ENCODE measurements around the gene NUDT19. TPM values are rescaled to one million over a fixed set of nuclear protein-coding genes. Genes with fewer than 3 reads are reported as not detected.

The NUDT19 gene
- 4.5 and 7.8 TPM in 2 replicates for total RNA-seq

GRCh38 chr19:32691291-32691951 is at the start of gene NUDT19:
TSS of gene NUDT19 (plus strand) at chr19:32691821. CDS start at chr19:32691961, 140 bp downstream.

GRCh38 chr19:32674931-32675719 is 16.5 kb upstream of the NUDT19 start, which contains the start of gene ANKRD27:
TSS of gene ANKRD27 (minus strand) at chr19:32675180. CDS start at chr19:32659015, 16,165 bp downstream.

GRCh38 chr19:32675720-32676185 is 15.9 kb upstream of the NUDT19 start, which contains the start of gene RGS9BP:
TSS of gene RGS9BP (plus strand) at chr19:32675848. CDS start at chr19:32676264, 416 bp downstream.

GRCh38 chr19:32719611-32720059 is 28.0 kb downstream of the NUDT19 start, which contains the start of gene TDRD12:
TSS of gene TDRD12 (plus strand) at chr19:32719767. CDS start at chr19:32720073, 306 bp downstream.

Other genes starting within 250 kb of the NUDT19 start
- gene PDCD5, start 110.6 kb upstream of the NUDT19 start, total RNA-seq, result 111 and 114 TPM in 2 replicates
- 28.5 and 41.5 TPM in 2 replicates for gene ANKRD27, start 16.6 kb upstream of the NUDT19 start, total RNA-seq
- 0.23 and 0.59 TPM in 2 replicates for gene RGS9BP, start 16.0 kb upstream of the NUDT19 start, total RNA-seq
- 0.28 and 0.30 TPM in 2 replicates for gene TDRD12, start 27.9 kb downstream of the NUDT19 start, total RNA-seq
- gene SLC7A9, start 177.9 kb downstream of the NUDT19 start, total RNA-seq, result 0.59 TPM in 1 of 2 replicates, not detected in the other